GM21717 (cell line): ENCODE measurements around the gene CSNK1A1.

Experiments
- ATAC-seq: cut with Tn5 transposase; IDR thresholded peaks from one replicate; pipeline ENCODE4 v1.9.1; 2021; ENCODE audit warnings: mild to moderate bottlenecking, moderate library complexity; ENCODE audit not compliant: unreplicated experiment

CSNK1A1 gene

GRCh38 chr5:149575131-149575530, 23.9 kb upstream of the CSNK1A1 start:
- no peak for ATAC-seq

DNA sequence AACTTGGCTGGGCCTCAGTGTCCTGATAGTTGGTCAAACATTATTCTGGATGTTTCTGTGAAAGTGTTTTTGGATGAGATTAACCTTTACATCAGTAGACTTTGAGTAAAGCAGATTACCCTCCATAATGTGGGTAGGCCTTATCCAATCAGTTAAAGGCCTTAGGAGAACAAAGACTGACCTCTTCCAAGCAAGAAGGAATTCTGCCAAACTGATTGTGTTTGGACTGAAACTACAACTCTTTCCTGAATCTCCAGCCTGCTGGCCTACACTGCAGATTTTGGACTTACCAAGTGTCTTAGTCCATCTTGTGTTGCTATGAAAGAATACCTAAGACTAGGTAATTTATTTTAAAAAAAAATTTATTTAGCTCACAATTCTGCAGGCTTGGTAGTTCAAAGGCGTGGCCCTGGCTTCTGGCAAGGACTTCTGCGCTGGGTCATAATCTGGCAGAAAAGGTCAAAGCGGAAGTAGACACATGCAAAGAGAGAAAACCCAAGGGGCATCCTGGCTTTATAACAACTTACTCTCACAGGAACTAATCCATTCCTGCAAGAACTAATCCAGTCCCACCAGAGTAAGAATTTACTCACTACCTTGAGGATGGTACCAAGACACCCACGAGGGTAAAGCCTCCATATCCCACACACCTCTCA, 21.5 kb upstream of the CSNK1A1 start:
- no peak for ATAC-seq

- no peak for ATAC-seq
Observed at GRCh38 chr5:149572170-149572569, 20.9 kb upstream of the CSNK1A1 start.

- no peak for ATAC-seq
Observed at GRCh38 chr5:149567226-149567625, 16.0 kb upstream of the CSNK1A1 start.

GRCh38 chr5:149564542-149565140, 13.4 kb upstream of the CSNK1A1 start:
- peak; percentile 94 for ATAC-seq

- no peak for ATAC-seq
Observed at GRCh38 chr5:149563466-149563865, 12.2 kb upstream of the CSNK1A1 start.

DNA sequence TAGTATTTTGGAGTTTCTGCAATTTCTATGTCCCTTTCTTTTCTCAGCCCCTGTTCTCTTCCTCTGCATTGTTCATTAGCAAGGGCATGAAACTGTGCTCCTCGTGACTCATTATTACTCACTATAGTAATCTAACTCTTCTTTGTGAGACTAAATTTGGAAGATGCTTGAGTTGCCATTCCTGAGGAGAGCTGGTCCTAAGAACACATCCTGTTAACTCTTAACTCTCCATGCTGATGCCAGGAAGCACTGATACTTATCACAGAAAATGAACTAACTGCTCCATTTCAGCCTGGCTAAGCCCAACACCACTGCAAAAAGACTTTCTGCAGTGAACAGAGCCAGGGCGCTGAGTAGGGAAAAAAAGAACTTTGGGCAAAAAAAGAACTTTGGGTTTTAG, 10.6 kb upstream of the CSNK1A1 start:
- ATAC-seq = no peak

DNA sequence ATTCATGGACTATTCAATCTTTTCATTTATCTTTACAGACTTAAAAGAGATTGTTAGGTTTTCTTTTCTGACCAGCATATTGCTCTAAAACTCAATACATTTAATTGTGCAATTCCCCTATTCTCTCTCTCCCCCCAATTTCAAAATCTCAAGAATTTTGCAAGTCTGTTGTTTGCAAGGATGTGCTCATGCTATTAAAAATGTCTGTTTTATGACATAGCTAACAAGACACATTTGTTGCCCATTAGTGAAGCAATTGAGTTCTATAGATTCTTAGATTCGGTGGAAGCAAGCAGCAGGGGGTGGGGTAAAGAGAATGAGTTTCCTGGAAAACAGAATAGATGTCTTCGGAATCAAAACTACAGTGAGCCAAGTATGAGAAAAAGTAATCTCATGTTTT, 8.5 kb upstream of the CSNK1A1 start:
- ATAC-seq = no peak

DNA sequence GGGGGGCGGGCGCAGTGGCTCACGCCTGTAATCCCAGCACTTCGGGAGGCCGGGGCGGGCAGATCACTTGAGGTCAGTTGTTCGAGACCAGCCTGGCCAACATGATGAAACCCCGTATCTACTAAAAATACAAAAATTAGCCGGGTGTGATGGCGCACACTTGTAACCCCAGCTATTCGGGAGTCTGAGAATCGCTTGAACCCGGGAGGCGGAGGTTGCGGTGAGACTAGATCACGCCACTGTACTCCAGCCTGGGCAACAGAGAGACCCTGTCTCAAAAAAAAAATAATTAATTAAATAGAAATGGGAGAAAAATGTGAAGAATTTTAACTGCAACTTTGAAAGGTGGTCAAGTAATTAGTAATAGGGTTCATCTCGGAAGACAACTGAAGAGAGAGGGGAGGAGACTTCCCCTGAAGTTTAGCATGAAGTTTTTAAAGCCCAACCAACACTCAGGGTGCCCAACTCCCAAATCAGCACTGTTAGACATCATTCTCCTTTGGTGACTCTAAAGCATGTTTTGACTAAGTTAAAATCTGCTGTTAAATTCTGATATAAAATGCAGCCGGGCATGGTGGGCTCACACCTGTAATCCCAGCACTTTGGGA, 1.4 kb upstream of the CSNK1A1 start:
- no peak for ATAC-seq

- ATAC-seq = no peak
Observed at GRCh38 chr5:149552038-149552494, 827 bp upstream of the CSNK1A1 start.

- peak; percentile 12 for ATAC-seq
Observed at GRCh38 chr5:149550594-149551226, 529 bp downstream of the CSNK1A1 start.

GRCh38 chr5:149550268-149550583, 1.0 kb downstream of the CSNK1A1 start:
- no peak for ATAC-seq

DNA sequence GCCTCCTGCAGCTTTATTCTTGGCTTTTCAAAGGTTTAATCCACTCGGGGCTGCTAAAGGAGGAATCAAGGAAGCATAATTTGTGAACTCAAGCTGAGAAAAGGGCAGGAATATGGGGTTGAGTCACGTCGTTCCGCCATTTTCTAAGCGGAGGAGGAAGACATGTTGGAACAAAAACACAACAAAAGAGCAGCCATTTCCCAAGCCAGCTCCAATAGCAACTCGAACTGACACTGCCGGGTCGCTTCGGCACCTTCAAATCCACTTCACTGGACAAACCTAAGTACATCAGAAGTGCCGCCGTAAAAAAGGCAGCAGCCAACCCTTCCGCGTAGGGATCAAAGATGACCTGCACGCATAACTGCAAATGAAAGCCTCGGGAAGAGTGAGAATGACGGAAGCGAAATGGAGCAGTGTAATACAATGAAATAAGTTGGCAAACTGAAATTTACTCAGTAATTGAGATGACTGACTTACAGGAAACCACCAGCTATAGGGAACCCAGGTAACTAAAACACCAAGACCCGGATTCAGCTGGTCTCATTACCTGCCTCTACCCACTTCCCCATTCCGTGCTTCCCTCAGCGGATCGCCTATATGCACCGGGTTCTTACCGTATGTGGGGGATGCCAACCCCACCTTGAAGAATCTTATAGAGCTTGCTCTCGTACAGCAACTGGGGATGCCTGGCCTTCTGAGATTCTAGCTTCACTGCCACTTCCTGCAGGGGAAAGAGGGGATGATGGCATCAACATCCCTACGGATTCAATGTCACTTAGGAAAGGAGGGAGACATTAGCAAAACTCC, 1.6 kb downstream of the CSNK1A1 start:
- ATAC-seq = peak; percentile 30

DNA sequence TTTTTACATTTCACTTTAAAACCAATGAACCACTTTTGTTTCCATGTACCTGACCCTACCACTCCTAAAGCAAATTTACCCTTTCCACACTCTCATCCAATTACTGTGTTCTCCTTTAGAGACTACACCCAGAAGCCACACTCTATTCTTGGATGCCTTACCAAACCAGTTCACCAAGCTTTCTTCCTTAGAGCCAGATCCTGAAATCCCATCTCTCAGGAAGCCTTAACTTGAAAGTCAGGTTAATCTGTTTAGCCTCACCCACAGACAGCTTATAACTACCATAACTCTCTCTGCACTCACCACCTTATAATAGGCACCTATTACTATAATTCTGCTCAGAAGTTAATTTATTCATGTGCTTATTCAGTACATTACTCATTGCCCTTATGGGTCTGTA, 4.3 kb downstream of the CSNK1A1 start:
- ATAC-seq = no peak

DNA sequence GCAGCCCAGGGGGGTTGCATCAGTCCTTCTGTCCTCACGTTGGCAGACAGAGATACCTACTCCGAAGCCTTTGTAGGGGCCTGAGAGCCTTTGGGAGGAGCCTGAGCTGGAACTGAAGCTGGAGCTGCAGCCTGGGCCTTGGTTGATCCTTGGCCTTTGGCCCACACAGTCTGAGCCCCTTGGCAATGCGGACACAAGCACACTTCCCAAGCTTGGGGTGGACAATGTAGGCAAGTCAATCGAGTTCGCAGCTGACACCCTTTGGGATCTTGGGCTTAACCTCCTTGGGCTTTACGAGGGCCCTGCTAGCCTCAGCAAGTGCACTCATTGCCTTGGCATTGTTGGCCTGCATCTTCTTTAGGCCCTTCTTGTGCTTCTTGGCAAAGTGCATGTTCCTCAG, 5.9 kb downstream of the CSNK1A1 start:
- ATAC-seq = no peak

DNA sequence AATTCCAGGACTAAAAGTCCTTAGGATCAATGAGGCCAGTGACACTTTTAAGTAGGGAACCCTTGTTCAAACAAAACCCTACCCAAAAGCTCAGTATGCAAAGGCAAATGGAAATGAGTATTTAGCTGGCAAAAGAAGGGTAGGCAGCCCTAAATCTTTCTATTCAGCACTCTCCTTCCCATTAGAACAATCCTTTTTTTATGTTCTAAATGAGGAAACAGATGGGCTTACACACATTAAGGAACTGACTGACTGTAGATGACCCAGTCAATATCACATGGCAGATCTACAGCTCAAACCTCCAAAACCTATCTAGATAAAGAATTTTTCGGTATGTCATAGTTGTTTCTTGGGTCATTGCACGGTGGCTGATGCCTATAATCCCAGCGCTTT, 7.2 kb downstream of the CSNK1A1 start:
- ATAC-seq = no peak

DNA sequence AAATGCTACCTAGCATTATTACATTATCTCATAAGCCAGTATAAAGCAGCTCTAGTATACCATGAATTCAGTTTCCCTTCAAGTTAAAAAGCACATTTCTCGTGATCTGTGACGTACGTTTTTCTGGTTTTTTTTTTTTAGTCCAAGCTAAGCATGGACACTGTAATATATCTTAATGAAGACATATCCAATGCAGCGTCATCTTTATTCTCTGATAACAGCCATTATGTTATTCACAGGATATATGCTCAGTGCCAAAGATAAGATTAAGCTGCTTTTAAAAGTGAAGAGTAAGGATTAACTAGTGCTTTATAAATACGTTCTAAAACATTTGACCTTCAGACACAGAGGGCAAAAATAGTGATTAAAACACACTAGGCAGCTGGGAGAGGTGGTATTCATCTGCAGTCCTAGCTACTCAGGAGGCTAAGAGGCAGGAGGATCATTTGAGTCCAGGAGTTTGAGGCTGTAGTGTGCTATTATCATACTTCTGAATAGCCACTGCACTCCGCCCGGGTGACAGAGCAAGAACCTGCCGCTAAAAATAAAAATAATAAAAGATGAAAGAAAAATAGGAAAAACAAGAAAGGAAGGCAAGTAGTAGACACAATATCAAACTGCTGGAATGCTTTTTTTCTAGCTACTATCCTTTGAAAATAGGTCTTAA, 7.7 kb downstream of the CSNK1A1 start:
- ATAC-seq = no peak

DNA sequence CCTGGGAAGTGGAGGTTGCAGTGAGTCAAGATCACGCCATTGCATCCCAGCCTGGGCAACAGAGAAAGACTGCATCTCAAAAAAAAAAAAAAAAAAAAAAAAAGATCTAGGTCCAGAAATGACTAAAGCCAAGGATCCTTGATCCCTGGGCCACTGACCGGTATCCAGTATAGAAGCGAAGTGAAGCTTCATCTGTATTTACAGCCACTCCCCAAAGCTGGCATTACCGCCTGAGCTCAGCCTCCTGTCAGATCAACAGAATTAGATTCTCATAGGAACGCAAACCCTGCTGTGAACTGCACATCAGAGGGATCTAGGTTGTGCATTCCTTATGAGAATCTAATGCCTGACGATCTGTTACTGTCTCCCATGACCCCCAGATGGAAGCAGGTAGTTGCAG, 9.3 kb downstream of the CSNK1A1 start:
- ATAC-seq = no peak

GRCh38 chr5:149540089-149540488, 11.2 kb downstream of the CSNK1A1 start:
- no peak for ATAC-seq

DNA sequence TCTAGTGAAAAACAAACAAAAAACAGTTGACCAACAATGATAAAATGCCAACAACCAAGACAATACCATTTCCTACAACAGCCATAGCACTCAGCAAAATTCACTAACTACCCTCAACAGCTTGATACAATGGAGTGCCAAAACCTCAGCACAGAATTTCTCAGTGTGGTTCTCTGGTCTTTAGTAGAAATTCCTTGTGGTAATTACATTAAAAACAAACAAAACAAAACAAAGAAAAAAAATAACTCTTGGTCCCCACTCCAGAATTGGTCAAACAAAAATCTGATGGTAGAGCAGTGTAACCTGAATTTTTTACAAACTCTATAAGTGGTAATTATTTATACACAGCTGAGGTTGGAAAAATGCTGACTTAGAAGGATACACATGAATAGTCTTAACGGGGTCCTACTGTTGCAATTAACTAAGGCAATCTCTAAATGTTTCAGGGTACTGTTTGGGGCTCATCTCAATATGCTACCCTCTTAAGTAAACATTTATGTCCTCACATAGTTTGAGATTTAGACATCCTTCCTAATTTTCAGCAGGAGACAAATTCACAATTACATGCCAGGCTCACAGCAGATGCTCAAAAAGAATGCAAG, 13.8 kb downstream of the CSNK1A1 start:
- ATAC-seq = no peak
